ENCODE data around the gene IL3RA. TPM values are rescaled to one million over a fixed set of nuclear protein-coding genes. Genes with fewer than 3 reads are reported as not detected.

The IL3RA gene
- 0.16 to 0.20 TPM in 2 of 3 replicates, not detected in the other for total RNA-seq

- Mint-ChIP-seq H3K4me3 (peak within 1 kb of the TSS; percentile 28), H3K27ac (peak within 1 kb of the TSS; percentile 23), H3K4me1 (no peaks in the 10 kb centered on the region), H3K36me3 (no peaks in the 10 kb centered on the region), H3K27me3 (ENCODE audit: low read depth) (no peaks in the 10 kb centered on the region), H3K9me3 (peaks cover 1% of the 10 kb centered on the region)
- no peak for TF ChIP-seq CTCF (IDR thresholded peaks at IDR 0.05; ENCODE audit: unreplicated experiment)
- DNase-seq (ENCODE audit: low spot score in 2 of 2, unreplicated experiment in 2 of 2), result no peak
Measured at GRCh38 chrX:1336331-1336943, at the start of gene IL3RA. IL3RA (plus strand) TSS chrX:1336785; CDS start chrX:1341766, 4,981 bp downstream.

GRCh38 chrX:1289535-1289934 lies 47.0 kb upstream of the IL3RA start:
- Mint-ChIP-seq H3K36me3 (peaks cover 16% of the 10 kb centered on the region), H3K27me3 (ENCODE audit: low read depth) (no peaks in the 10 kb centered on the region), H3K27ac (peak overlapping the region; percentile 30), H3K4me1 (peaks cover 11% of the 10 kb centered on the region), H3K9me3 (peaks cover 8% of the 10 kb centered on the region), H3K4me3 (no peak overlapping the region)
- no peak for TF ChIP-seq CTCF (IDR thresholded peaks at IDR 0.05; ENCODE audit: unreplicated experiment)
- no peak for DNase-seq (ENCODE audit: low spot score in 2 of 2, unreplicated experiment in 2 of 2)

- H3K36me3 Mint-ChIP-seq, result peaks cover 16% of the 10 kb centered on the region
- no peak for DNase-seq (ENCODE audit: low spot score in 2 of 2, unreplicated experiment in 2 of 2)
- TF ChIP-seq CTCF (IDR thresholded peaks at IDR 0.05; ENCODE audit: unreplicated experiment), result no peak
- no peaks in the 10 kb centered on the region for H3K27me3 Mint-ChIP-seq (ENCODE audit: low read depth)
- peaks cover 11% of the 10 kb centered on the region for H3K4me1 Mint-ChIP-seq
- H3K4me3 Mint-ChIP-seq, result no peak overlapping the region
- H3K27ac Mint-ChIP-seq, result no peak overlapping the region
- peaks cover 13% of the 10 kb centered on the region for H3K9me3 Mint-ChIP-seq
Measured at GRCh38 chrX:1291110-1291740, 45.4 kb upstream of the IL3RA start.

- Mint-ChIP-seq H3K9me3 (peaks cover 13% of the 10 kb centered on the region), H3K27ac (peak overlapping the region; percentile 61), H3K27me3 (ENCODE audit: low read depth) (no peaks in the 10 kb centered on the region), H3K4me1 (peaks cover 11% of the 10 kb centered on the region), H3K36me3 (peaks cover 15% of the 10 kb centered on the region), H3K4me3 (peak overlapping the region; percentile 4)
- TF ChIP-seq CTCF (IDR thresholded peaks at IDR 0.05; ENCODE audit: unreplicated experiment), result no peak
- DNase-seq (ENCODE audit: low spot score in 2 of 2, unreplicated experiment in 2 of 2), result peak in 1 of 2 experiments; percentile 43
Measured at GRCh38 chrX:1292575-1293290, 43.9 kb upstream of the IL3RA start.

- H3K9me3 Mint-ChIP-seq, result peaks cover 15% of the 10 kb centered on the region
- H3K4me3 Mint-ChIP-seq, result no peak overlapping the region
- H3K27me3 Mint-ChIP-seq (ENCODE audit: low read depth), result no peaks in the 10 kb centered on the region
- H3K27ac Mint-ChIP-seq, result no peak overlapping the region
- H3K4me1 Mint-ChIP-seq, result peaks cover 11% of the 10 kb centered on the region
- peaks cover 12% of the 10 kb centered on the region for H3K36me3 Mint-ChIP-seq
- TF ChIP-seq CTCF (IDR thresholded peaks at IDR 0.05; ENCODE audit: unreplicated experiment), result no peak
- no peak for DNase-seq (ENCODE audit: low spot score in 2 of 2, unreplicated experiment in 2 of 2)
Measured at GRCh38 chrX:1294301-1295067, 42.1 kb upstream of the IL3RA start.

Measured in mesothelial cell of epicardium (in vitro differentiated cells).